GM21360 (cell line): ENCODE data around the gene NR2C2AP.
"Not testable (repeated sequence)": the region's sequence is repeated elsewhere in the genome, so short reads cannot be mapped to it uniquely, and the experiment has no call there.

Experiments
- ATAC-seq: cut with Tn5 transposase; IDR thresholded peaks from one replicate; pipeline ENCODE4 v1.9.1; 2021; ENCODE audit warnings: mild to moderate bottlenecking, moderate library complexity; ENCODE audit not compliant: unreplicated experiment

NR2C2AP gene

GRCh38 chr19:19185853-19186740, 17.1 kb downstream of the NR2C2AP start:
- no peak for ATAC-seq

GRCh38 chr19:19181488-19181998, 21.7 kb downstream of the NR2C2AP start:
- no peak for ATAC-seq

DNA sequence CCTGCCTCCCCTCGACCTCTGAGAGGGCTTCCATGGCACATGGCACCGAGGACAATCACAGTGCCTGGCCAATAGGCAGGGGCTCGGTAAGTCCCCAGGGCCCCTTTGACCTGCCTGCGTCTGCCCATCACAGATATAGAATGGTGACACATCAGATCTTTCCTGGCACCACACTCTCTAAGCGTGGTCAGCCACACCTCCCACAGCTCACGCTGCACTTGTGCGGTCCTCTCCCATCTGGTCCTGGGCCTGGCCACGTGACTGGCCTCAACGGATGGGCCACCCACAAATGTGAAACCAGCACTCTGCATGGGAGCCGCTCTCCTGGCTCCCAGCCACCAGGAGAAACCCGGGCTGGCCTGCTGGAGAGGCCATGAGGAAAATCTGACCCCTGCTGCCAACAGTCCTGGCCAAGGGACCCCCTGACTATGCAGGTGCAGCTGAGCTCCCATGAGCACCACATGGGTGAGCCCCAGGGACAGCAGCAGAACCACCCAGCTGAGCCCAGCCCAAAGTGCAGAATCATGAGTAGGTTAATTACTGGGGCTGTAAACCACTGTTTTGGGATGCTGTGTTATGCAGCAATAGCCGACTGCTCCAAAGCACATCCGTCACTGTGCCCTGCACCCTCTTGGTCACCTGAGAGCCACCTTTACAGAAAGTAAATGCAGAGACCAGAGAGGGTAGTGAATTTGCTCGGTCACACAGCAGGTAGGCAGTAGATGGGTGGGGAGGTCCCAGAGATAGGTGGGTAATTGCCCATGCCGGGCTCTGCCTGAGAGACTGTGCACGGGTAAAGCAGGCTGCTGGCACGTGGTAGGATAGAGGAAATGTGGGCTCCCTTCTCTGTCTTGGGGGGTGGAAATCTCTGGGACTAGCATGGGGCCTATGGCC, 23.4 kb downstream of the NR2C2AP start:
- no peak for ATAC-seq

- ATAC-seq = no peak
Observed at GRCh38 chr19:19176950-19177349, 26.3 kb downstream of the NR2C2AP start.

- ATAC-seq = not testable (repeated sequence)
Observed at GRCh38 chr19:19173243-19173642, 30.0 kb downstream of the NR2C2AP start.

DNA sequence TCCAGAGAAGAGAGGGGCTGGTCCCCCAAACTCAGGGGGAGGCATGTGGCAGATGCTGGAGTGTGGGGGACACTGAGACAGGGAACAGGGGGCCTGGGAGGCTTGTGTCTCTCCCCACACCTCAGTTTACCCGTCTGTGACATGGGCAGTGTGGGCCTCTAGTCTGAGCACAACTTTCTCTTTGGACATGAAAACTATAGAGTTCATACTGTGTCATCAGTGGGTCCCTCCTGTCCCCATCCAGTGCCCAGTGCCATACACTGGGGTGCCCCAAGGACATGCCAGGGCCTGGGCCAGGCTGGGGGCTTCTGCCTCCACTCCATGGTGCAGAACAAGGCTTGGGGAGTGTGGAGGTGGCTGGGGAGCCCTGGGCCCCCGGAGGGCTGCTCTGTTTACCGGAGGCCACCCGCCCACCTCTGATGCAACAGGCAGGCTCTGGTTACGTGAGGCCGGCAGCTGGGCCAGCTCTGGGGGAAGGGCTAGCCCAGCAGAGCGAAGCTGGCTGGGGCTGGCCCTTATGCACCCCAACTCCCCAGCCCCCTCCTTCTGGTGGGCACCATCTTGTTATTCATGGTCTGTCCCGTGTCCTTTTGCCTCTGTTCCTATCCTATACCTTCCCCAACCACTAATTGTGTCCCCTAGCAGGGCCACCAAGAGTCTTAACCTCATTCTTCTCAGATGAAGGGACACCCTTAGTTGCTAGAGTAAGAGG, 31.2 kb downstream of the NR2C2AP start:
- no peak for ATAC-seq

- no peak for ATAC-seq
Observed at GRCh38 chr19:19170873-19171672, 32.1 kb downstream of the NR2C2AP start.

DNA sequence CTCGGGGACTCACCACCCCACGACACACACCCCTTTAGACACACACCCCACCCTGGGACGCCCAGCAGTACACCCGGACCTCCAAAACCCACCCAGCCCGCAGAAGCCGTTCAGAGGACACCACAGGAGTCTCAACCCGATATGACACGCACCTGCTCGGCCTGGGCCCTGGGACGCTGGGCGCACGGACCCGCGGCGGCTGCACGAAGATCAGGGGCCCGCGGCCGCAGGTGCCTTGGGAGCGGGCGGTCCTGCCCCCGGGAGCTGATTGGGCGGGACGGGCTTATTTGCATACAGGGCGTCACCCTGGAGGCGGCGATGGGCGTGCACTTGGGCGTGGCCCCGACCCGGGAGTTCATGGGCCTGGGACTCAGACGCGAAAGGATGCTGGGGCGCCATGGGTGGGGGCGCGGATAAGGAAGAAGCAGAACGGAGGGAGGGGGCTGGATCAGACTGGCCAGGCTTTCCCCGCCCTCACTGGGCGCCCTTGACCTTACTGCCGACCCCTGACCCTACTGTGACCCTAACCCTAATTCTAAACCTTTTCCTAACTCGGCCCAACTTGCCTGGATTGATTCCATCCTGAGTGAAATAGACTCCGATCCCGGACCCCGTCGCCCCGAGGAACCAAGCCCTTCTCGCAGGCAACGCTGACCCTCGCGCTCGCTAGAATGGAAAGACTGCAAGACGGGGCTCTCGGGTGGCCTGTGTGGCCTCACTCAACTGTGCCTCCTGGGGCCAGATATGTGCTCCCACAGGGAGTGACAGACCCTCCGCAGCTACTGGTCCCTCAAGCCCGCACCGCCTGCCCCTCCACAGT, 33.0 kb downstream of the NR2C2AP start, which contains the start of gene MEF2B:
Gene MEF2B, minus strand, starts transcription at position 211 of the 820 bp plus-strand sequence. CDS start 19,528 bp downstream, outside the sequence.
- peak; percentile 77 for ATAC-seq

DNA sequence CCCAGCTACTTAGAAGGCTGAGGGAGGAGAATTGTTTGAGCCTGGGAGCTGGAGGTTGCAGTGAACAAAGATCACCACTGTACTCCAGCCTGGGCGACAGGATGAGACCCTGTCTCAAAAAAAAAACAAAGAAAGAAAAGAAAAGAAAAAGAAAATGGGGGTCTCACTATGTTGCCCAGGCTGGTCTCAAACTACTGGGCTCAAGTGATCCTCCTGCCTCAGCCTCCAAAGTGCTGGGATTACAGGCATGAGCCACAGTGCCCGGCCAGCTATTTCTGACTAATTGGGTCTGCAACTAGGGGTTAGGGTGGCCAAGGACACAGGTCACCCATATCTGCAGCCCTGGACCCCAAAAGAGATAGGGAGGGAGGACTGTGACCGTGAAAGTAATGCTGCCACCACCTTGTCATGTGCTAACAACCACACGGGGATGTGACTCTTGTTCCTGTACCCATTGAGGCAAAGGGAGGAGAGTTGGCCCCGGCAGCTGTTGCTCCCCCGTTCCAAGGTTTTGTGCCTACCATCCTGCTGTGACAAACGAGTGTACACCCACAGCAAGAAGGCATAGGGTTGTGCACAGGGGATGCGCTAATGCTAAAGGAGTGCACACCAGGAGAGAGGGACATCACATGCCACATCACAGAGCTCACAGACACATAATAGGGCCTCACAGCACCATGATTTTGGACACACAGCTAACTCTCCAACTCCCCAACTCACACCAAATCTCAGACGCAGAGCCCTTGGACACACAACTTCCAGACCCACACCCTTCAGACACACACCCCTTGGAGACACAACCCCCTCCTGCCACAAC, 33.8 kb downstream of the NR2C2AP start:
- ATAC-seq = no peak

- ATAC-seq = no peak
Observed at GRCh38 chr19:19167612-19168011, 35.6 kb downstream of the NR2C2AP start.

- no peak for ATAC-seq
Observed at GRCh38 chr19:19165396-19165795, 37.8 kb downstream of the NR2C2AP start.

DNA sequence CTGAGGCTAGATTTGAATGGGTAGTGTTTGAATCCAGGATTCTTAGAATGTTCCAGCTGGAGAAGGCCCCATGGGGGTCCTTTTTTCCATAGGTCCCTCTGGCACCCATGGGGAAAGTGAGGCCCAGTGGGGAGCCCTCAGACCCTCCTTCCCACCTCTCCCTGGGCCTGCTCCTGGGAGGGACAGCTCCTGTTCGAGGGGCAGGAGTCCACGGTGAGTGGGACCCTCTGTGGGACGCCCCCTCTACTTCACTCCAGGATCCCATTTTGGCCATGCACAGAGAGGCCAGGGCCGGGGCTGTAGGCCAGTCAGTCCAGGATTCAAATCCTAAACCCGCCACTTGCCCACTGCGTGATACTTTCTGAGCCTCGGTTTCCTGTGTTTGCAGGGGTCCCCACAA, 40.7 kb downstream of the NR2C2AP start:
- no peak for ATAC-seq

DNA sequence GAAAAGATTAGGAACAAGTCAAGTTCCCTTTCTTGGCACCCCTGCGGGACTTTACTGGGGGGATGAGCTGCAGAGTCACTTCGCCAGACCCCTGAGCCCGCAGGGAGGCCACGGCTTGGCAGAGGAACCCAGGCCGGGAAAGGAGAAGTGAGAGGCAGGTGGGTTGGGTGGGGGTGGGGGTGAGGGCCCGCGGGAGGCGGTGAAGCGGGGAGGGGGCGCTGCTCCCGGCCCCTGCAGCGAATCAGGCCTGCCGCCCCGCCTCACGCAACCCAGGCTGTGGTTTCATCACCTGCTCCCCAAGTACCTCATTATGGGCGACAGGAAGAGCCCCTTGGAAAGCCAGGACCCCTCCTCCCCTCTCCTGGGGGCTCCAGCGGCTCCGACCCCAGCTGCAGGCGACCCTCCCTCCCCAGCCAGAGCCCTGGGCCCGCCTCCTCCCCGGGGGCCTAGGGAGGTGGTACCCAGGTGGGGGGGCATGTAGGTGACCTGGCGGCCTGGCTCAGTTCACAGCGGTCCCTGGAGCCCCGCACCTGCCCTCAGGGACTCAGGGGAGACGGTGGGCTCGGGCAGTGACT, 42.7 kb downstream of the NR2C2AP start:
- ATAC-seq = no peak

- ATAC-seq = no peak
Observed at GRCh38 chr19:19159534-19159933, 43.7 kb downstream of the NR2C2AP start.

DNA sequence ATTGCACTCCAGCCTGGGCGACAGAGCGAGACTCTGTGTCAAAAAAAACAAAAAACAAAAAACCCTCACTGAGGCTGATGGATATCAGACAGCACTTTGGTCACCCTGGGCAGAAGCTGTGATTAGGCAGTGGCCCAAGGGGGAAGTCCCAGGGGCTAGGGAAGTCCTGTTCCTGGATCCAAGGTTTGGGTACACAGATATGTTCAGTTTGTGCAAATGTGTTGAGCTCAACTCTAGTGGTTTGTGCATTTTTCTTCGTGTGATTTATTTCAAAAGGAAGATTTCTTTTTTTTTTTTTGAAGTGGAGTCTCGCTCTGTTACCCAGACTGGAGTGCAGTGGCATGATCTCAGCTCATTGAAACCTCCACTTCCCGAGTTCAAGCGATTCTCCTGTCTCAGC, 45.4 kb downstream of the NR2C2AP start:
- no peak for ATAC-seq

GRCh38 chr19:19155495-19156219, 47.6 kb downstream of the NR2C2AP start:
- peak; percentile 36 for ATAC-seq

DNA sequence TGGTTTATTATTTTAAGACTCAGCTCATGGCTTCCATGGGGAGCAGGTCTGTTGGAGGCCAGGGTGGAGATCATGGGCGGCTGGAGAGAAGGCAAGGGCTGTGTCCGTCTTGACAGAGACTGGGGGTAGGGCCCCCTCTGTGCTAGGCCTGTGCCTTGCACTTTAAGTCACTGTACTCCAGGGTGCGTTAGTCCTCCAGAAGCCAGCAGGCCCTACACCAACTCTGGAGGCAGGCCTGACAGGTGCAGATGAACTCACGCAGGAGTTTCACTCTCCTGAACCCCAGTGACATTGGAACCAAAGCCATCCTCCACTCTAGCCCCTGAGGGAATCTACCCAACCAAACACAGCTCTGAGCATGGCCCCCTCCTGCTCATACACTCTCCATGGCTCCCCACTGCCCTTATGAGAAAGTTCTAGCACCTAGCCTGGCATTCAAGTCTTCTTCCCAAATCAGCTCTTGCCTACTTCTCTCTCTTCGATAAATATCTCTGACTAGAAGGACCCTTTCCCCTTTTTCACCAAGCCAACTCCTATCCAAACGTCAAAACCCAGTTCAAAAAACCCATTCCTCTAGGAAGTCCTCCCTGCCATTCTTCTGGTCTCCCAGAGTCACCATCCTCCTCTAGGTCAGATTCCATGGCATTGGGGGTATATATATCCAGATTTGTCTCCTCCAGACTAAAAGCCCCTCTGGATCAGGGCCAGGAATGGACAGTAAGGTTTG, 48.3 kb downstream of the NR2C2AP start:
- ATAC-seq = no peak
